Osteoblast (primary cell): ENCODE measurements around the gene RAD51B. TPM values are rescaled to one million over a fixed set of nuclear protein-coding genes. Genes with fewer than 3 reads are reported as not detected.
A peak's percentile ranks its signal among the peaks of the same experiment; 100 is the strongest.

ENCODE experiments used
- DNase-seq: peaks from one replicate; pipeline ENCODE4 v3.0.0; 2011; ENCODE audit warnings: low spot score, mixed read lengths; ENCODE audit not compliant: insufficient read length; ENCODE audit errors: missing footprints
- H2AFZ ChIP-seq: 2 replicates; pipeline ENCODE4 v1.6.0; 2011; ENCODE audit warnings: mild to moderate bottlenecking, low read length
- H3K27ac ChIP-seq: 2 replicates; pipeline ENCODE4 v1.5.1; 2011; ENCODE audit warnings: mild to moderate bottlenecking, low read depth, low read length, moderate library complexity
- H3K27me3 ChIP-seq: 2 replicates; pipeline ENCODE4 v1.6.0; 2012; ENCODE audit warnings: mild to moderate bottlenecking, control low read depth, inconsistent platforms, low read length, moderate library complexity; ENCODE audit not compliant: insufficient read depth
- H3K36me3 ChIP-seq: 2 replicates; pipeline ENCODE4 v1.5.1; 2011; ENCODE audit warnings: mild to moderate bottlenecking, low read length, control low read depth, moderate library complexity; ENCODE audit not compliant: insufficient read depth
- H3K4me1 ChIP-seq: 2 replicates; pipeline ENCODE4 v1.5.1; 2011; ENCODE audit warnings: mild to moderate bottlenecking, low read length, control low read depth, moderate library complexity; ENCODE audit not compliant: insufficient read depth
- H3K4me2 ChIP-seq: 2 replicates; pipeline ENCODE4 v1.6.0; 2011; ENCODE audit warnings: mild to moderate bottlenecking, low read length; ENCODE audit not compliant: insufficient read depth
- H3K4me3 ChIP-seq: fragments of 200-600 bp; sonication (generic); 3 replicates; pipeline ENCODE4 v1.5.1; 2012; ENCODE audit warnings: mild to moderate bottlenecking, low read length, inconsistent platforms; ENCODE audit not compliant: insufficient read depth
- H3K79me2 ChIP-seq: 2 replicates; pipeline ENCODE4 v1.6.0; 2012; ENCODE audit warnings: mild to moderate bottlenecking, low read length, control low read depth, inconsistent platforms; ENCODE audit not compliant: insufficient read depth
- H3K9me3 ChIP-seq: 2 replicates; pipeline ENCODE4 v1.5.1; 2011; ENCODE audit warnings: low read depth, low read length, control low read depth
- H4K20me1 ChIP-seq: 2 replicates; pipeline ENCODE4 v1.6.0; 2012; ENCODE audit warnings: mild to moderate bottlenecking, low read length, control low read depth; ENCODE audit not compliant: insufficient read depth
- total RNA-seq: library from RNA; depleted of rRNA; stranded (reverse); fragments of >200 nt; gene quantifications from 2 replicates; pipeline ENCODE4 v1.2.3, GENCODE V29; 2012
- TF ChIP-seq, protein P1 (sequence below): IDR thresholded peaks from 2 replicates; pipeline ENCODE4 v1.5.1; 2011; ENCODE audit warnings: mild to moderate bottlenecking, low read depth, low read length, moderate library complexity; ENCODE audit errors: extremely low read depth

Gene RAD51B
- total RNA-seq, 1 donor = 13.8 TPM

DNA sequence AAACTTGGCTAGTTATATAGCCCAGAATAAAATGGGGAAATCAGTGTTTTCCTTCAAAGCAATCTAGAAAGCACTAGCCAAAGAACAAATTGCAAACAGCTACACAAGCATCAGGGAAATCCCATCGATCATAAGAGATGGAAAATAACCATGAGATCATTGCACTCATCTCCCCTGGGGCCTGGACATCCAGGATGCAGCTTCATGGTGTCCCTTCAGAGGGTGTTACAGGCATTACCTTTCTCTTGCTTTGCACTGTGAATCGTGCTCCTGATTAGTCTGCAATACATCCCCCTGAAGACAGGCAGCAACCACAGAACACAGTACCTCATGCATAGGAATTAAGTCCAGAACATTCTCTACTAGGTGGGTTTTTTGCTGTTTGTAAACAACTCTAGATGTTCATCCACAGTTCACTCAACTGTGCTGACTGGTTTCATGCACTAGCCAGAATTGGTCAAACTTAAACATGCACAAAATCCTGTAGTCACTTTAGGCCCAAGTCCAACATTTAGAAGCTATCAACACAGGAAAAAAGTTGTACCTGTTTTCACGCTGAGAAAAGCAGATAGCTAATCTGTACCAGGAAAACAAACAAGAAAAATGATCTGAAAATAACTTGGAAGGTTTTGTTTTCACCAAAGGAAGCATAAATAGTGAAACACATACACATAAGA, 853.2 kb downstream of the RAD51B start:
- no peaks in the 10 kb centered on the region for H3K36me3 ChIP-seq
- H3K9me3 ChIP-seq = no peaks in the 10 kb centered on the region
- H3K4me2 ChIP-seq = no peak overlapping the region
- no peak overlapping the region for H2AFZ ChIP-seq
- no peak overlapping the region for H3K4me3 ChIP-seq
- DNase-seq = no peak
- H3K27me3 ChIP-seq = no peaks in the 10 kb centered on the region
- no peak overlapping the region for H3K27ac ChIP-seq
- no peaks in the 10 kb centered on the region for H3K79me2 ChIP-seq
- H3K4me1 ChIP-seq = peaks cover 19% of the 10 kb centered on the region
- TF ChIP-seq, protein P1, sequence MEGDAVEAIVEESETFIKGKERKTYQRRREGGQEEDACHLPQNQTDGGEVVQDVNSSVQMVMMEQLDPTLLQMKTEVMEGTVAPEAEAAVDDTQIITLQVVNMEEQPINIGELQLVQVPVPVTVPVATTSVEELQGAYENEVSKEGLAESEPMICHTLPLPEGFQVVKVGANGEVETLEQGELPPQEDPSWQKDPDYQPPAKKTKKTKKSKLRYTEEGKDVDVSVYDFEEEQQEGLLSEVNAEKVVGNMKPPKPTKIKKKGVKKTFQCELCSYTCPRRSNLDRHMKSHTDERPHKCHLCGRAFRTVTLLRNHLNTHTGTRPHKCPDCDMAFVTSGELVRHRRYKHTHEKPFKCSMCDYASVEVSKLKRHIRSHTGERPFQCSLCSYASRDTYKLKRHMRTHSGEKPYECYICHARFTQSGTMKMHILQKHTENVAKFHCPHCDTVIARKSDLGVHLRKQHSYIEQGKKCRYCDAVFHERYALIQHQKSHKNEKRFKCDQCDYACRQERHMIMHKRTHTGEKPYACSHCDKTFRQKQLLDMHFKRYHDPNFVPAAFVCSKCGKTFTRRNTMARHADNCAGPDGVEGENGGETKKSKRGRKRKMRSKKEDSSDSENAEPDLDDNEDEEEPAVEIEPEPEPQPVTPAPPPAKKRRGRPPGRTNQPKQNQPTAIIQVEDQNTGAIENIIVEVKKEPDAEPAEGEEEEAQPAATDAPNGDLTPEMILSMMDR = no peak
- H4K20me1 ChIP-seq = no peaks in the 10 kb centered on the region

DNA sequence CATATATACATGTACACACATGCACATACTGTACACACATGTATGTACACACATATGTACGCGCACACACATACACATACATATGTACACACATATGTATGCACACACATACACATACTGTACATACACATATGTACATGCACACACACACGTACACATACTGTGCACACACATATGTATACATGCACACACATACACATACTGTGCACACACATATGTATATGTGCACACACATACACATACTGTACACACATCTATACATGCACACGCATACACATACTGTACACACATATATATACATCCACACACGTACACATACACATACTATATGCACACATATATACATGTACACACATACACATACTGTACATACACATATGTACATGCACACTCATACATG, 853.9 kb downstream of the RAD51B start:
- Histone ChIP-seq H3K4me3 (no peak overlapping the region), H3K27ac (no peak overlapping the region), H3K4me2 (no peak overlapping the region), H3K36me3 (no peaks in the 10 kb centered on the region), H2AFZ (no peak overlapping the region), H3K4me1 (peaks cover 19% of the 10 kb centered on the region), H3K79me2 (no peaks in the 10 kb centered on the region), H3K27me3 (no peaks in the 10 kb centered on the region), H3K9me3 (no peaks in the 10 kb centered on the region), H4K20me1 (no peaks in the 10 kb centered on the region)
- DNase-seq = no peak
- TF ChIP-seq, protein P1 = no peak

GRCh38 chr14:68674538-68675232, 855.1 kb downstream of the RAD51B start:
- no peaks in the 10 kb centered on the region for H3K79me2 ChIP-seq
- peak overlapping the region; percentile 13 for H3K4me2 ChIP-seq
- H3K27ac ChIP-seq = peak overlapping the region; percentile 30
- H3K36me3 ChIP-seq = no peaks in the 10 kb centered on the region
- H4K20me1 ChIP-seq = no peaks in the 10 kb centered on the region
- TF ChIP-seq, protein P1 = no peak
- H3K4me3 ChIP-seq = no peak overlapping the region
- no peak for DNase-seq
- H3K4me1 ChIP-seq = peaks cover 19% of the 10 kb centered on the region
- H2AFZ ChIP-seq = peak overlapping the region; percentile 39
- no peaks in the 10 kb centered on the region for H3K27me3 ChIP-seq
- no peaks in the 10 kb centered on the region for H3K9me3 ChIP-seq

GRCh38 chr14:68675233-68675577, 855.6 kb downstream of the RAD51B start:
- TF ChIP-seq, protein P1 = no peak
- no peaks in the 10 kb centered on the region for H3K79me2 ChIP-seq
- H3K27me3 ChIP-seq = no peaks in the 10 kb centered on the region
- H2AFZ ChIP-seq = peak overlapping the region; percentile 39
- no peaks in the 10 kb centered on the region for H3K9me3 ChIP-seq
- peak overlapping the region; percentile 13 for H3K4me2 ChIP-seq
- H3K36me3 ChIP-seq = no peaks in the 10 kb centered on the region
- DNase-seq = no peak
- peak overlapping the region; percentile 30 for H3K27ac ChIP-seq
- no peak overlapping the region for H3K4me3 ChIP-seq
- peaks cover 14% of the 10 kb centered on the region for H3K4me1 ChIP-seq
- no peaks in the 10 kb centered on the region for H4K20me1 ChIP-seq
